IMR-90 (cell line): ENCODE data around the gene S100A1.

Experiments
- CHD1 ChIP-seq: IDR thresholded peaks from 2 replicates; pipeline ENCODE4 v1.6.1; 2012; ENCODE audit warnings: low read depth, low read length, improper control_type of control experiment
- CTCF ChIP-seq: conservative IDR thresholded peaks from 2 replicates; pipeline ENCODE4 v1.5.1; 2012; ENCODE audit warnings: mild to moderate bottlenecking, low read depth, low read length, improper control_type of control experiment
- MAZ ChIP-seq: IDR thresholded peaks from 2 replicates; pipeline ENCODE4 v1.6.1; 2012; ENCODE audit warnings: low read depth, mild to moderate bottlenecking, low read length, improper control_type of control experiment, moderate library complexity, borderline replicate concordance
- POLR2A ChIP-seq: IDR thresholded peaks from 2 replicates; pipeline ENCODE4 v1.6.1; 2012; ENCODE audit warnings: mild to moderate bottlenecking, low read depth, low read length
- RAD21 ChIP-seq: IDR thresholded peaks from 2 replicates; pipeline ENCODE4 v1.6.1; 2012; ENCODE audit warnings: low read length, improper control_type of control experiment
- USF2 ChIP-seq: fragments of 150-350 bp; IDR thresholded peaks from 2 replicates; pipeline ENCODE4 v1.6.1; 2017; ENCODE audit warnings: mild to moderate bottlenecking, antibody characterized with exemption, low read length, low read depth

GRCh38 chr1:153627715-153628626 lies at the start of gene S100A1:
- no peak for TF ChIP-seq CTCF
- no peak for TF ChIP-seq CHD1
- no peak for TF ChIP-seq POLR2A
- no peak for TF ChIP-seq MAZ
- no peak for TF ChIP-seq USF2
- TF ChIP-seq RAD21, result no peak
